HepG2 (cell line): Measurements from ENCODE around the gene FAM222B. TPM values are rescaled to one million over a fixed set of nuclear protein-coding genes. Genes with fewer than 3 reads are reported as not detected.

Experiments used
- microRNA counts: library from miRNA; unstranded; fragments of <30 nt; microRNA quantifications from one replicate; lab custom pipeline; 2015
- microRNA-seq: library from miRNA; unstranded; fragments of <30 nt; microRNA quantifications from one replicate; pipeline ENCODE4, GENCODE V29; 2020
- polyA plus RNA-seq, 8 experiments: library from polyadenylated mRNA; depleted of rRNA in 3 of 8; stranded (reverse) in 7 of 8; unstranded in 1 of 8; fragments of >200 nt; fragmentation: Illumina TruSeq in 4 of 8; extraction: Trizol in 4 of 8; gene quantifications; 2 replicates each; pipeline versions ENCODE4 v1.2.1 to v1.2.3, GENCODE V29; 2011 to 2016; ENCODE audit warnings: low read depth in 4 of 8, missing spikeins in 1 of 8, mixed read lengths in 1 of 8; ENCODE audit not compliant: insufficient read depth in 1 of 8
- small RNA-seq, 3 experiments: library from RNA; depleted of rRNA; stranded (forward); fragments of <200 nt; gene quantifications; one replicate each; pipeline ENCODE3, GENCODE V24; 2012; ENCODE audit warnings: low read depth in 2 of 3, low replicate concordance in 1 of 3; ENCODE audit not compliant: insufficient read length in 3 of 3, insufficient read depth in 2 of 3
- total RNA-seq, 5 experiments: library from RNA; depleted of rRNA; stranded (reverse); fragments of >200 nt; fragmentation: Illumina TruSeq; extraction: Trizol; gene quantifications; 2 replicates each; pipeline ENCODE4 v1.2.3, GENCODE V29; 2016; ENCODE audit warnings: low read depth in 1 of 5

Gene FAM222B
- total and polyA plus RNA-seq, 2 of the 13 experiments (the other 11 are each of a cell fraction or from before 2014, with no cell fraction given) = 3.5 to 7.3 TPM

MicroRNAs encoded within 50 kb of the gene (microRNA counts, 767-probe panel; counts per million panel counts)
- microRNA hsa-miR-144-3p (lab: Ali Mortazavi, UCI) = not detected
- microRNA hsa-miR-451a (lab: Ali Mortazavi, UCI) = not detected

Small RNAs within 50 kb of the gene (microRNA-seq; reads per million reads assigned to microRNA genes)
- not detected for gene MIR451B

Small RNAs within 50 kb of the gene (small RNA-seq; reads per million reads assigned to genes)
- gene RF00019 = 0 reads per million in 3 experiments
- 0 reads per million in 3 experiments for gene SNORD42A
- gene SNORD42B = 0 to 0.65 (median 0.51) reads per million in 3 experiments
- gene SNORD4A = 0 reads per million in 3 experiments
- 0 reads per million in 3 experiments for gene SNORD4B

Other genes starting within 250 kb of the FAM222B start
- gene SPAG5, start 243.8 kb downstream of the FAM222B start, total RNA-seq (2016; rRNA removed; fragmentation: Illumina TruSeq; extraction: Trizol) = 98.0 and 105 TPM in 2 replicates
- gene SPAG5, start 243.8 kb downstream of the FAM222B start, polyA plus RNA-seq (2011; rRNA removed) = 28.2 and 41.4 TPM in 2 replicates
- 1.9 and 5.0 TPM in 2 replicates for gene RSKR, start 228.6 kb downstream of the FAM222B start, total RNA-seq (2016; rRNA removed; fragmentation: Illumina TruSeq; extraction: Trizol)
- 8.6 and 10.4 TPM in 2 replicates for gene RSKR, start 228.6 kb downstream of the FAM222B start, polyA plus RNA-seq (2011; rRNA removed)
- gene BLTP2, start 197.6 kb downstream of the FAM222B start, total RNA-seq (2016; rRNA removed; fragmentation: Illumina TruSeq; extraction: Trizol) = 61.0 and 66.7 TPM in 2 replicates
- 66.9 and 80.9 TPM in 2 replicates for gene BLTP2, start 197.6 kb downstream of the FAM222B start, polyA plus RNA-seq (2011; rRNA removed)
- 39.1 and 58.2 TPM in 2 replicates for gene SDF2, start 180.9 kb downstream of the FAM222B start, total RNA-seq (2016; rRNA removed; fragmentation: Illumina TruSeq; extraction: Trizol)
- gene SDF2, start 180.9 kb downstream of the FAM222B start, polyA plus RNA-seq (2011; rRNA removed) = 58.4 and 61.2 TPM in 2 replicates
- gene SUPT6H, start 180.6 kb downstream of the FAM222B start, total RNA-seq (2016; rRNA removed; fragmentation: Illumina TruSeq; extraction: Trizol) = 39.9 TPM in 2 replicates
- gene SUPT6H, start 180.6 kb downstream of the FAM222B start, polyA plus RNA-seq (2011; rRNA removed) = 32.7 and 38.0 TPM in 2 replicates
- gene PROCA1, start 130.9 kb downstream of the FAM222B start, total RNA-seq (2016; rRNA removed; fragmentation: Illumina TruSeq; extraction: Trizol) = 0.31 and 0.73 TPM in 2 replicates
- 0.82 and 1.5 TPM in 2 replicates for gene PROCA1, start 130.9 kb downstream of the FAM222B start, polyA plus RNA-seq (2011; rRNA removed)
- gene RAB34, start 124.9 kb downstream of the FAM222B start, total RNA-seq (2016; rRNA removed; fragmentation: Illumina TruSeq; extraction: Trizol) = 0.49 TPM in 1 of 2 replicates, not detected in the other
- not detected in 2 replicates for gene RAB34, start 124.9 kb downstream of the FAM222B start, polyA plus RNA-seq (2011; rRNA removed)
- gene RPL23A, start 122.8 kb downstream of the FAM222B start, total RNA-seq (2016; rRNA removed; fragmentation: Illumina TruSeq; extraction: Trizol) = 1,771 and 1,936 TPM in 2 replicates
- 1,550 and 1,876 TPM in 2 replicates for gene RPL23A, start 122.8 kb downstream of the FAM222B start, polyA plus RNA-seq (2011; rRNA removed)
- gene TLCD1, start 116.6 kb downstream of the FAM222B start, total RNA-seq (2016; rRNA removed; fragmentation: Illumina TruSeq; extraction: Trizol) = 9.6 and 19.6 TPM in 2 replicates
- gene TLCD1, start 116.6 kb downstream of the FAM222B start, polyA plus RNA-seq (2011; rRNA removed) = 14.9 and 18.1 TPM in 2 replicates
- gene NEK8, start 114.0 kb downstream of the FAM222B start, total RNA-seq (2016; rRNA removed; fragmentation: Illumina TruSeq; extraction: Trizol) = 4.3 and 5.8 TPM in 2 replicates
- gene NEK8, start 114.0 kb downstream of the FAM222B start, polyA plus RNA-seq (2011; rRNA removed) = 13.5 and 15.6 TPM in 2 replicates
- gene TRAF4, start 98.8 kb downstream of the FAM222B start, total RNA-seq (2016; rRNA removed; fragmentation: Illumina TruSeq; extraction: Trizol) = 56.6 and 89.9 TPM in 2 replicates
- gene TRAF4, start 98.8 kb downstream of the FAM222B start, polyA plus RNA-seq (2011; rRNA removed) = 86.0 and 108 TPM in 2 replicates
- gene ERAL1, start 12.2 kb upstream of the FAM222B start, total RNA-seq (2016; rRNA removed; fragmentation: Illumina TruSeq; extraction: Trizol) = 46.9 and 50.7 TPM in 2 replicates
- 72.2 and 73.5 TPM in 2 replicates for gene ERAL1, start 12.2 kb upstream of the FAM222B start, polyA plus RNA-seq (2011; rRNA removed)
- 54.3 and 60.7 TPM in 2 replicates for gene FLOT2, start 54.9 kb upstream of the FAM222B start, total RNA-seq (2016; rRNA removed; fragmentation: Illumina TruSeq; extraction: Trizol)
- gene FLOT2, start 54.9 kb upstream of the FAM222B start, polyA plus RNA-seq (2011; rRNA removed) = 54.5 and 60.6 TPM in 2 replicates
- gene DHRS13, start 60.3 kb upstream of the FAM222B start, total RNA-seq (2016; rRNA removed; fragmentation: Illumina TruSeq; extraction: Trizol) = 7.6 and 12.6 TPM in 2 replicates
- 11.8 and 14.9 TPM in 2 replicates for gene DHRS13, start 60.3 kb upstream of the FAM222B start, polyA plus RNA-seq (2011; rRNA removed)
- 9.8 and 10.0 TPM in 2 replicates for gene PHF12, start 108.7 kb upstream of the FAM222B start, total RNA-seq (2016; rRNA removed; fragmentation: Illumina TruSeq; extraction: Trizol)
- 17.1 and 23.9 TPM in 2 replicates for gene PHF12, start 108.7 kb upstream of the FAM222B start, polyA plus RNA-seq (2011; rRNA removed)
- gene SEZ6, start 163.2 kb upstream of the FAM222B start, total RNA-seq (2016; rRNA removed; fragmentation: Illumina TruSeq; extraction: Trizol) = not detected in 2 replicates
- gene SEZ6, start 163.2 kb upstream of the FAM222B start, polyA plus RNA-seq (2011; rRNA removed) = 0.01 TPM in 1 of 2 replicates, not detected in the other
- 87.3 and 118 TPM in 2 replicates for gene PIPOX, start 200.4 kb upstream of the FAM222B start, total RNA-seq (2016; rRNA removed; fragmentation: Illumina TruSeq; extraction: Trizol)
- 154 and 170 TPM in 2 replicates for gene PIPOX, start 200.4 kb upstream of the FAM222B start, polyA plus RNA-seq (2011; rRNA removed)